K562 (cell line): ENCODE data around the gene CEP70.

ENCODE experiments used
- CBFA2T3 ChIP-seq: fragments of 450-650 bp; IDR thresholded peaks from 2 replicates; pipeline ENCODE4 v1.6.1; 2017
- EZH2 ChIP-seq: IDR thresholded peaks from 2 replicates; pipeline ENCODE4 v1.6.1; 2012; ENCODE audit warnings: low read depth, mild to moderate bottlenecking, inconsistent platforms, low read length, borderline replicate concordance
- FOS ChIP-seq: IDR thresholded peaks from 3 replicates; pipeline ENCODE4 v1.6.1; 2011; ENCODE audit not compliant: insufficient read length; ENCODE audit errors: extremely low read depth
- NBN ChIP-seq: fragments of 450-650 bp; IDR thresholded peaks from 2 replicates; pipeline ENCODE4 v1.6.1; 2016; ENCODE audit warnings: low read depth, mild to moderate bottlenecking
- SIN3A ChIP-seq, 2 experiments: fragments of 150-350 bp in 1 of 2; IDR thresholded peaks; 2 replicates each; pipeline ENCODE4 v1.6.1; 2011 to 2016; ENCODE audit warnings: borderline replicate concordance in 2 of 2, low read depth in 2 of 2, low read length in 2 of 2, mild to moderate bottlenecking in 2 of 2, moderate library complexity in 2 of 2; ENCODE audit not compliant: control insufficient read depth in 1 of 2
- TF ChIP-seq, protein P1 (sequence below), 2 experiments: fragments of 450-650 bp in 1 of 2; sonication (generic) in 1 of 2; formaldehyde crosslinking in 1 of 2; IDR thresholded peaks in 1 of 2; conservative IDR thresholded peaks in 1 of 2; 2 replicates each; pipeline versions ENCODE4 v1.6.1 to v1.8.1; 2016 to 2023; ENCODE audit warnings: mild to moderate bottlenecking in 2 of 2, moderate library complexity in 2 of 2, inconsistent platforms in 1 of 2, missing genetic modification reagents in 1 of 2
- TF ChIP-seq, protein P2 (sequence below): fragments of 250-450 bp; sonication (Bioruptor Pico); IDR thresholded peaks from 2 replicates; pipeline ENCODE4 v1.9.0; 2021; ENCODE audit warnings: mild to moderate bottlenecking

DNA sequence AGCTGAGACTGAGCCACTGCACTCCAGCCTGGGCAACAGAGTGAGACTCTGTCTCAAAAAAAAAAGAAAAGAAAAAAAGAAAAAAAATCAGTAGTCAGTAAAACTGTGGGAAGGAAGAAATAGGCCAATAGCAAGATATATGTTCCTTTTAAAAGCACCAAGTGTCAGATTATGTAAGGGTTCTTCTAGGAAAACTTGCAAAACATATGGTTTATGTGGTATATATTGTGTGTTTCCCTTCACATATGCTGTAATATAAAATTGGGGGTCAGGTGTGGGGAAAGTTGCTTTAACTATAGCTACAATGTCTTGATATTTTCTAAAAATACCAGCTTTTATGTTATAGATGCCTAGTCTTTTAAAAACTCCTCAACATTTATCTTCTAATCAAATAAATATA, 95.1 kb downstream of the CEP70 start:
- no peak for TF ChIP-seq NBN
- TF ChIP-seq CBFA2T3, result no peak
- TF ChIP-seq, protein P1, sequence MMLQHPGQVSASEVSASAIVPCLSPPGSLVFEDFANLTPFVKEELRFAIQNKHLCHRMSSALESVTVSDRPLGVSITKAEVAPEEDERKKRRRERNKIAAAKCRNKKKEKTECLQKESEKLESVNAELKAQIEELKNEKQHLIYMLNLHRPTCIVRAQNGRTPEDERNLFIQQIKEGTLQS (IDR thresholded peaks at IDR 0.05), result no peak
- TF ChIP-seq, protein P1 (CRISPR knock-in tag; conservative IDR thresholded peaks at IDR 0.05), result no peak
- no peak for TF ChIP-seq FOS
- TF ChIP-seq, protein P2, sequence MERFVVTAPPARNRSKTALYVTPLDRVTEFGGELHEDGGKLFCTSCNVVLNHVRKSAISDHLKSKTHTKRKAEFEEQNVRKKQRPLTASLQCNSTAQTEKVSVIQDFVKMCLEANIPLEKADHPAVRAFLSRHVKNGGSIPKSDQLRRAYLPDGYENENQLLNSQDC (CRISPR knock-in tag), result no peak
- TF ChIP-seq EZH2, result no peak
- TF ChIP-seq SIN3A (IDR thresholded peaks at IDR 0.05; ENCODE audit: borderline replicate concordance in 2 of 2, control insufficient read depth in 1 of 2, low read depth in 2 of 2, low read length in 2 of 2), result no peak
